ENCODE results near the gene WDR82.

WDR82 gene

DNA sequence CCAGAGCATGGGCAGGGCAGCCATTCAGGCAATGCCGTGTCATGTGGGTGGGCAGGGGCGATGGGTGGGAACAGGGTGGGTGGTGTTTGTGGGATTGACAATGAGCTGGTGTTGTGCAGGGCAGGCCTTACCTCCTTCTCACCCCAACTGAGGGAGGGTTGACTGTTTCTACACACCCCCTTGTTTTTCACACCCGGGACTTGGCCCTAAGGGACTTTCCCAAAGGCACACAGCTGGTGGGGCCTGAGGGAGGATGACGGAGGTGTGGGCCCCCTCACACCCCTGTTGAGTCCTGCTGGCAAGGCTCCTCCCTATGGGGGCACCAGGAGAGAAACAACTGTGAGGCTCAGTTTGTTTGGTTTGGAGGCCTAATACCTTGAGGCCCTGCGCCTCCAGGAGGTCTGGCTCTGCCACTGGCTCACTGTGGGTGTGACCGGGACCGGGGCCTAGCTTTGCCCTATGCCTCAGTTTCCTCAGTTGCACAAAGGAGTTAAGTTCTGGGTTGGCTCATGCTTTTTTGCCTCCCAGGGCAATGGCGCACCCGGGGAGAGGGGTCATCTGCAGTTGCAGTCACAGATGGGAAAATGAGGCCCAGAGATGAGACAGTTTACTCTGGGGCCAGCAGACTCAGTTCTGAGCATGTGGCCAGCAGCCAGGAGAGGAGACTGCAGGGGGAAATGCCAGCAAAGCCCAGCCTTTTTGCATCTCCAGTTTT, 32.6 kb upstream of the WDR82 start:
- Histone ChIP-seq H3K9ac (peak overlapping the region; percentile 50), H3K4me1 (peaks cover 71% of the 10 kb centered on the region), H3K27ac (peak overlapping the region; percentile 66), H3K4me3 (no peak overlapping the region), H3K4me2 (peak overlapping the region; percentile 75), H3K27me3 (no peaks in the 10 kb centered on the region), H3K9me3 (no peaks in the 10 kb centered on the region), H4K20me1 (no peaks in the 10 kb centered on the region), H3K36me3 (peaks cover 15% of the 10 kb centered on the region; the same call in 1 of the 2 replicates)
- no peak for TF ChIP-seq Cebpa-rat (IDR thresholded peaks at IDR 0.05)

DNA sequence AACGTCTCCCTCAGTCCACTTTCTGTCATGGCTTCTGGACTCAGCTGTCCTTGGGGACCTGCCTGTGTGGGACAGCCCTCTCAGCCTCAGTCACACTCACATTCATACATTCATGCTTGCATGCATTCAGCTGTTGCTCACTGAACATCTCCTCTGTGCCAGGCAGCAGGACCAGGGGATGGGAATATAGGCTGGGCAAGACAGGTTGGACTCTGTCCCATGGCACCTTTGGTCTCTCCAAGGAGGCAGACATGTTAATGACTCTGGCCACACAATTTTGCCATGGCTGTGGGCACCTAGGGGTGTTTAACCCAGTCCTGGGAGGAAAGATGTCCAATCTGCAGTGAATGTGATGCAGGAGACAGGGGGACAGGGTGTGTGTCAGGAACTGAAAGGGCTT, 29.9 kb upstream of the WDR82 start:
- Histone ChIP-seq H3K27me3 (no peaks in the 10 kb centered on the region), H3K4me1 (peaks cover 44% of the 10 kb centered on the region), H3K4me2 (peak overlapping the region; percentile 19; the same call in 1 of the 2 replicates), H3K36me3 (peaks cover 24% of the 10 kb centered on the region), H4K20me1 (no peaks in the 10 kb centered on the region), H3K9ac (no peak overlapping the region), H3K27ac (no peak overlapping the region), H3K4me3 (no peak overlapping the region), H3K9me3 (no peaks in the 10 kb centered on the region)
- no peak for TF ChIP-seq Cebpa-rat (IDR thresholded peaks at IDR 0.05)

DNA sequence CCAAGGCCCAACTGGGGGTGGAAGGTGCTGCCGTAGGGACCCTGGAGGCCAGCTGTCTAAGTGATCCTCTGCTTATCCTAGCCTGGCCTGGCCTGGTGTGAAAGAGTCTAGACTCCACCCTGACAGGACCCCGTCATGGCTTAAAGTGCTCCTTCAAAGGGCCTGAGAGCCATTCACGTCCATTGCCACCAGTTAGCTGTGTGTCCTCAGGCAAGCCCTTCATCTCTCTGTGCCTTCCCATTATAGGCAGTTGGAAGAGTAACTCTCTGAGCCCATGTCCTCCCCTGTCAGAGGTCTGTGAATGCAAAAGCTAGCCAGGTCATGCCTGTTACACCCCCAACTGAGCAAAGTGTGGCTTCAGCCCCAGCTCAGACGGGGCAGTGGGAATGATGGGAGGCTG, 28.5 kb upstream of the WDR82 start:
- H3K4me1 ChIP-seq, result peaks cover 31% of the 10 kb centered on the region
- no peak overlapping the region for H3K9ac ChIP-seq
- H3K9me3 ChIP-seq, result no peaks in the 10 kb centered on the region
- no peak overlapping the region for H3K4me3 ChIP-seq
- H3K4me2 ChIP-seq, result no peak overlapping the region
- no peaks in the 10 kb centered on the region for H4K20me1 ChIP-seq
- no peak for TF ChIP-seq Cebpa-rat (IDR thresholded peaks at IDR 0.05)
- no peaks in the 10 kb centered on the region for H3K27me3 ChIP-seq
- H3K27ac ChIP-seq, result no peak overlapping the region
- H3K36me3 ChIP-seq, result peaks cover 24% of the 10 kb centered on the region

DNA sequence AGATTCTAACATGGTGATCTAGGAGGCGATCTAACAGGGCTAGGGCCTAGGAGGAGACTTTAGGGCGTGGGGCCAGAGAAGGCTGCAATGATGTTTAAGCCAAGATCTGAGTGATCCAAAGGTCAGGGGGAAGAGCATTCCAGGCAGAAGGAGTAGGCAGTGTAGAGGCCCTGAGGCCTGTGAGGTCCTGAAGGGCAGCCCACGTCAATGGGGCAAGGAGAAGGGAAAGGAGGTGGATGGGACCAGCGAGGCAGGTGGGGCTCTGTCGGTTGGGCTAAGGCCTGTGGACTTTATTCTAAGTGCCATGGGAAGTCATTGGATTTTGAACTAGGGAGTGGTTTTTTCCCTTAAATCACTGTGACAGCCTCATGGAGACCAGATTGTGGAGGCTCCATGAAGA, 27.5 kb upstream of the WDR82 start:
- Histone ChIP-seq H3K36me3 (peaks cover 24% of the 10 kb centered on the region), H3K9ac (no peak overlapping the region), H3K4me1 (peaks cover 20% of the 10 kb centered on the region), H3K9me3 (no peaks in the 10 kb centered on the region), H3K27ac (no peak overlapping the region), H4K20me1 (no peaks in the 10 kb centered on the region), H3K27me3 (no peaks in the 10 kb centered on the region), H3K4me3 (no peak overlapping the region), H3K4me2 (no peak overlapping the region)
- TF ChIP-seq Cebpa-rat (IDR thresholded peaks at IDR 0.05), result no peak

DNA sequence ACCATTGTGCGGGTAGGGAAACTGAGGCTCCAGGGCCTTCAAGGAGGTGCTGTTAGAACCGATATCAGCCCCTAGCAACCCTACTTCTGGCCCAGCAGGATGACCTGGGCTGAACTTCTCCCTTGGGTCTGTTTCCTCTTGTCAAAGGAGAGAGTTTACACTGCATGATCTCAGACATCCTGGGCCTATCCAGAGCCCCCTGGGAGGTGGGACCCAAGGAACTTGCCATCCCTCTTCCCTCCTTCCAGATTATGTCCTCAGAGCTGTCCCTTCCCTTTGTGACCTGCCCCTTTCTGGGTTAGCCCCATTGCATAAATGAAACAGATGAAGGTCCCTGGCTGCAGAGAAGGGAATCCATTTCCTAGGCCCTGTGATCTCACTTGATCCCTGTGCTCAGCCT, 25.4 kb upstream of the WDR82 start:
- H3K27me3 ChIP-seq, result no peaks in the 10 kb centered on the region
- peaks cover 8% of the 10 kb centered on the region; the same call in 1 of the 2 replicates for H3K36me3 ChIP-seq
- peaks cover 29% of the 10 kb centered on the region for H3K4me1 ChIP-seq
- H4K20me1 ChIP-seq, result no peaks in the 10 kb centered on the region
- no peak overlapping the region for H3K4me3 ChIP-seq
- H3K9ac ChIP-seq, result no peak overlapping the region
- TF ChIP-seq Cebpa-rat (IDR thresholded peaks at IDR 0.05), result no peak
- no peaks in the 10 kb centered on the region for H3K9me3 ChIP-seq
- no peak overlapping the region for H3K27ac ChIP-seq
- H3K4me2 ChIP-seq, result no peak overlapping the region

DNA sequence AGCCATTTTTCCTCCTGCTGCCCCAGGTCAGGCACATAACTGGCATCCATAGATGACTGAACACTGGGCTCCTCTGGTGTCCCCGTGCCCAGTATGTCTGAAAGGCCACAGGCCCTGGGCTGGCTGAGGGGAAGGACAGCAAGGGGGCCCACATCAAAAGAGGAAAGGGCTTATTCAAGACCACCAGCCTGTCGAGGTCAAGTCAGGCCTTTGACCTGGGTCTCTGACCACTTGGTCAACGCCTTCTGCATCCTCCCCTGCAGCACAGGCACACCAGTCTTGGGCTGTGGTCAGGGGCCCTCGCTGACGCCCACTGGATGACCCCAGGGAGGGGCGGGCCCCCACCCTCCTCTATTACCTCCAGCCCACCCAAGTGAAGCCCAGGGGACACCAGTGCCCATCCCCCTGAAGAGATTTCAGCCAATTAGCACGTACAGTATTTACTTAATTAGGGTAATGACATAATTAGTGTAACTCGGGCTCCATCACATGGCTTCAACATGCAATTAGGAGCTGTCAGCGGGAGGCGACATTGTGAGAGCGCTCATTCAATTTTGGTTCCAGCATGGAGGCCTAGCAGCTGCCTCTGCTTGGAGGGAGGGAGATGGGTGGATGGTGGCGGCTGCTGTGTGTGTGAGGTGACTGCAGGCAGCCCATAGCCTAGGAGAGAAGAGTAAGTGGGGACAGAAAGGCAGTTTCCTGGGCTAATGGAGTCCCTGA, 24.1 kb upstream of the WDR82 start:
- H3K4me2 ChIP-seq, result no peak overlapping the region
- no peaks in the 10 kb centered on the region for H3K9me3 ChIP-seq

DNA sequence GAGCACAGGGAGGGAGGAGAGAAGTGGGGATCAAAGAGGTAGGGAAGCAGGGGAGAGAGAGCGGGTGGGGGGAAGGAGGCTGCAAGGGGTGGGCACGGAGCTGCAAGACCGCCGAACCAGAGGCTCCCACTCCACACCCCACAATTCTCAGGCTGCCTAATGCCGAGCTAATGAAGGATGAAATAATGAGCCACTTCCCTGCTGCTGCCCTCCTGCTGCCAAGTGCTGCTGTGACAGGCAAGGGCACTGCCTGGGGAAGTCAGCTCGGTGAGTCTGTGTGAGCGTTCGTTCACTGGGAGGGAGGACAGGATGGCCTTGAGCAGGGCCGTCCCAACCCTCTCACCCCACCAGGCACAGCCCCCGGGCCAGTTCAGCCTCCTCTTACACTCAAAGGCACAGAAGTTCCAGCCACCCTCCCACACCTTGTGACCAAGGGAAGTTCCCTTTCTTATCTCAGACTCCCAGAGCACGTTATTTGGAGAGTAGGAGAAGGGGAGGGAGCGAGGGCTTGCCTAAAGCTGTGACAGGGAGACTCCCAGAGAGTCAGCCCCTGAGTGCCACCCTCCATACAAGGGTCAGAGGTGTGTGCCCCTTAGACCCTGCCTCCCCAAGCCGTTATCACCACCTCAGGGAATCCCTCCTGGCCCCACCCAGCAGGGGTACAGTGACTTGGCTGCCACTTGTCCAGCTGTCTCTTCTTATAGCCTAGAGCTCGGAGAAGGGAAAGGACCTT, 21.6 kb upstream of the WDR82 start:
- peaks cover 4% of the 10 kb centered on the region; the same call in 1 of the 2 replicates for H3K36me3 ChIP-seq
- H4K20me1 ChIP-seq, result no peaks in the 10 kb centered on the region; the same call in 1 of the 2 replicates
- H3K9me3 ChIP-seq, result no peaks in the 10 kb centered on the region
- H3K27ac ChIP-seq, result no peak overlapping the region
- H3K27me3 ChIP-seq, result no peaks in the 10 kb centered on the region
- no peak for TF ChIP-seq Cebpa-rat (IDR thresholded peaks at IDR 0.05)
- H3K4me3 ChIP-seq, result no peak overlapping the region
- H3K4me2 ChIP-seq, result peak overlapping the region; percentile 77; the same call in 1 of the 2 replicates
- H3K9ac ChIP-seq, result no peak overlapping the region
- H3K4me1 ChIP-seq, result peaks cover 40% of the 10 kb centered on the region

More for the DNA sequence above, 24.1 kb upstream of the WDR82 start:
- Histone ChIP-seq H3K4me1 (peaks cover 32% of the 10 kb centered on the region), H3K27ac (no peak overlapping the region), H3K36me3 (peaks cover 8% of the 10 kb centered on the region; the same call in 1 of the 2 replicates), H3K9ac (no peak overlapping the region), H3K27me3 (no peaks in the 10 kb centered on the region), H4K20me1 (no peaks in the 10 kb centered on the region; the same call in 1 of the 2 replicates), H3K4me3 (no peak overlapping the region)
- no peak for TF ChIP-seq Cebpa-rat (IDR thresholded peaks at IDR 0.05)

DNA sequence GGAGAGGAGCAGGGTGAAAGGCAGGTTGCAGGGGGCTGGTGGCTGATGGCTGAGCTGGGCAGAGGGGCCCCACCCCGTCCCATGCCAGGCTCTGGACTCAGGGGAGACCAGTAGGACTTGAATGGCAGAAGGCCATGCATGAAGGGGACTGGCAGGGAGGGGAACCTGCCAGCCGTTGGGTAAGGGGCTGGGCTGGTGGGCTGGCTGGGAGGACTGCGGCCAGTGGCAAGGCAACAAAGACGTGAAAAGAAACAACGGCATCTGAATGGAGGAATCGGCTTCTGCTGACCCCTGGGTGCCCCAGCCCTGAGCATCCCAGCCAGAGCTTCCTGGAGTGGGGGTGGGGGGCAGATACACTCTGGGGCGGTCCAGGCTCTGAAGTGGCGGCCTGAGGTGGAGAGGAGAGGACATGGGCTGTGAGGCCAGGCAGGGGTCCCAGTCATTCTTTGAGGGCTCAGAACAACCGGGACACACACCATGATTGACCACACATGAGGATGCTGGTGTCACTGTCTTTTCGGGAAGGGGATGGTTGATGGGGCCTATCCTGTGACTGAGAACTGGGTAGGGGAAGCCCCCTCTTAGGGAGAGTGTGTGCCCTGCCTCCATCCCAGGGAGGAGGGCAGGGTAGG, 20.9 kb upstream of the WDR82 start:
- H3K4me1 ChIP-seq, result peaks cover 40% of the 10 kb centered on the region
- H4K20me1 ChIP-seq, result no peaks in the 10 kb centered on the region; the same call in 1 of the 2 replicates
- no peak overlapping the region for H3K4me3 ChIP-seq
- H3K27ac ChIP-seq, result no peak overlapping the region
- H3K4me2 ChIP-seq, result peak overlapping the region; percentile 77
- no peaks in the 10 kb centered on the region; the same call in 1 of the 2 replicates for H3K36me3 ChIP-seq
- no peaks in the 10 kb centered on the region for H3K27me3 ChIP-seq
- no peak overlapping the region for H3K9ac ChIP-seq
- no peaks in the 10 kb centered on the region for H3K9me3 ChIP-seq
- TF ChIP-seq Cebpa-rat (IDR thresholded peaks at IDR 0.05), result no peak
